Lower leg skin (tissue), 4 donors: ENCODE data around the gene IFNGR1. TPM values are rescaled to one million over a fixed set of nuclear protein-coding genes. Genes with fewer than 3 reads are reported as not detected.

Source experiments
- DNase-seq, 2 donors: peaks; one replicate each; pipeline ENCODE4 v3.0.0-alpha.2; 2019; ENCODE audit warnings: low spot score in 2 of 2
- H3K4me3 ChIP-seq: fragments of 200-600 bp; sonication (generic); 2 replicates; pipeline ENCODE4 v1.5.1; 2017; ENCODE audit warnings: mild to moderate bottlenecking, low read depth; ENCODE audit not compliant: poor library complexity, severe bottlenecking
- CTCF ChIP-seq, 3 donors: fragments of 450-650 bp; IDR thresholded peaks; one replicate each; pipeline ENCODE4 v1.5.1; 2016; ENCODE audit warnings: antibody characterized with exemption in 3 of 3, mild to moderate bottlenecking in 3 of 3, moderate library complexity in 2 of 3
- POLR2A ChIP-seq, 2 donors: fragments of 450-650 bp; IDR thresholded peaks; one replicate each; pipeline ENCODE4 v1.6.1; 2016 to 2017; ENCODE audit warnings: antibody characterized with exemption in 2 of 2, mild to moderate bottlenecking in 1 of 2, moderate library complexity in 1 of 2
- WGBS, 2 donors: methylation state at CpG; one replicate each; pipeline ENCODE4 v1.1.5; 2018; 5-methylcytosine and 5-hydroxymethylcytosine counted together
- intact Hi-C: fragments of 100-400 bp; cut with DNase I; formaldehyde crosslinking; loops from one replicate; pipeline ENCODE4 v1.15.0; 2023; ENCODE audit warnings: low total_unique reads
- total RNA-seq, 4 donors: library from RNA; depleted of rRNA; stranded (reverse); fragments of >200 nt; gene quantifications; one replicate each; pipeline ENCODE4 v1.1.0, GENCODE V29; 2016

IFNGR1 gene
- total RNA-seq, 4 donors from 2014 or later = 64.2 to 92.1 (median 83.0) TPM

- no peak for DNase-seq
- no peak overlapping the region for H3K4me3 ChIP-seq
- TF ChIP-seq POLR2A (IDR thresholded peaks at IDR 0.05) (no peak), CTCF (IDR thresholded peaks at IDR 0.05) (no peak)
- 35 to 47% methylated on average over 3 of the region's 3 CpGs for WGBS, 2 donors
- intact Hi-C loops = no loop called here
These were observed 22.4 kb upstream of the IFNGR1 start for GRCh38 chr6:137241481-137242038.

DNA sequence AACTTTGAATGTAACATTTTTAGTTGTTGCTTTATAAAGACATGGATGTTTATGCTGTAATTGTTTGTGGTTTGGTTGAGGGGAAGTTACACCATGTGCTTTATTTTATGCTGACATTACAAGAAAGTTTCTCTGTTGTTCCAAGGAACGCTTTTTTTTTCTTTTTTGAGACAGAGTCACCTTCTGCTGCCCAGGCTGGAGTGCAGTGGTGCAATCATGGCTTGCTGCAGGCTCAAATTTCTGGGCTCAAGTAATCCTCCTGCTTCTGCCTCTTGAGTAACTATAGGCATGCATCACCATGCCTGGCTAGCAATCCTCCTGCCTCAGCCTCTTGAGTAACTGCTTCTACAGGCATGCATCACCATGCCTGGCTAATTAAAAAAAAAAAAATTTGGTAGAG lies 21.0 kb upstream of the IFNGR1 start:
- no peak overlapping the region for H3K4me3 ChIP-seq
- DNase-seq = peak; percentile 79 to 94
- intact Hi-C loops = no loop called here
- TF ChIP-seq CTCF (IDR thresholded peaks at IDR 0.05) (no peak), POLR2A (IDR thresholded peaks at IDR 0.05) (no peak)
- 13 to 16% methylated on average over 1 of the region's 1 CpG for WGBS, 2 donors

DNA sequence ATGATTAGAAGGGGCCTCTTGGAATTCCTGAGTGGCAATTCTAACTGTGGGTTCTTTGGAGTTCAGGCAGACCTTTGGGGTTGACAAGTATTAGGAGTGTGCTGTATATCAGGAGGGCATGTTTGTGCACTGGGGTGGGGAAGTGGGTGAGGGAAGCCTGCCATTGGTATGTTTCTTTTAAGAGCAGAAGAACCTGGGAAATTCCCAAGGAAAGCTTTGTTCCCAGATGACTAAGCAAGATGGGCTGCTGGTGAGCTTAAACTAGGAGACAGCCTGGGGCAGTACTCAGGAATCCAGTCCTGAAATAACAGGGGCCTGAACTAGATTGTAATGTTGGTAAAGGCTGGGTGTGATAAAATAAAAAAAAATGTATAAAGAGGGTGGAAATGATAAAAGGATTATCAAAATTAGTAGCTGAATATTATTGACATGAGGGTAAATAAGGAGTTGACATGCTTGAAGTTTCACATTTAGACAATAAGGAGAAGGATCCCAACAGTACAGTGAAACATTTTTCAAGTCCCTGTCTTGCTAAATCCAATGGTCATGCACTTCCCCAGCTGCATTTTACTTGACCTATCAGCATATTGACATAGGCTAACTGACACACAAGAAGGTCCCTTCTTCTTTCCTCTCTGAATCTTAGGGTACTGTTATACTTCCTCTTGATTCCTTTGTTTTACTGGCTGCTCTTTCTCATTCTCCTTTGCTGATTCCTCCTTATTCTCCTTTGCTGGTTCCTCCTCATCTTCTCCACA lies 18.4 kb upstream of the IFNGR1 start:
- no peak for DNase-seq
- no peak for TF ChIP-seq POLR2A (IDR thresholded peaks at IDR 0.05)
- no peak for TF ChIP-seq CTCF (IDR thresholded peaks at IDR 0.05)

GRCh38 chr6:137236581-137237355 lies 17.6 kb upstream of the IFNGR1 start:
- 61 to 65% methylated on average over 5 of the region's 5 CpGs for WGBS, 2 donors
- no peak overlapping the region for H3K4me3 ChIP-seq
- no peak for DNase-seq
- intact Hi-C loops = no loop called here
- no peak for TF ChIP-seq POLR2A (IDR thresholded peaks at IDR 0.05)
- no peak for TF ChIP-seq CTCF (IDR thresholded peaks at IDR 0.05)

More for the DNA sequence above, 18.4 kb upstream of the IFNGR1 start:
- no peak overlapping the region for H3K4me3 ChIP-seq
- intact Hi-C loops = no loop called here

GRCh38 chr6:137235686-137236085 lies 16.5 kb upstream of the IFNGR1 start:
- intact Hi-C loops = no loop called here

More at GRCh38 chr6:137235686-137236085, 16.5 kb upstream of the IFNGR1 start:
- no peak for DNase-seq
- WGBS, 2 donors = 72 to 80% methylated on average over 1 of the region's 1 CpG
- TF ChIP-seq POLR2A (IDR thresholded peaks at IDR 0.05) (no peak), CTCF (IDR thresholded peaks at IDR 0.05) (no peak)
- no peak overlapping the region for H3K4me3 ChIP-seq
